ENCODE results near the gene GRP. TPM values are rescaled to one million over a fixed set of nuclear protein-coding genes. Genes with fewer than 3 reads are reported as not detected.

GRP gene
- total and polyA plus RNA-seq, 2 donors (not counting 3 experiments of a cell fraction or from before 2014, with no cell fraction given), result not detected

DNA sequence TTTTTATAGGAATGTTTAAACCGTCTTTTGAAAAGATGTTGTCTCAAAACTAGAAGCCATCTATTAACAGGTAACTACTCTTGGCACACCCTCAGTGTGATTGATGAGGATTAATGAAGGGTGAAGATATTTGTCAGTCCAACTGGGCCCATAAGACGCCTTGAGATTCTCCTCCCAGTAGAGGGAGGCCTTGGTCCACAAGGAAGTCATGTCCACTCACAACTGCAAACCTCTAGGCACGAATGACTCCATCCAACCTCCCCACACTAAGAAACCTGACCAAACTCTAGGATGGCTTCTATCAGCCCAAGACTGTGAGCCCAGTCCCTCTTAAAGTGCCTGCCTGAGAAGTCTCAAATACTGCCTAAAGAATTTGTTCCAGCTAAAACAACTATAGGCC lies 19.2 kb upstream of the GRP start:
- no peak overlapping the region for H2AFZ ChIP-seq (ENCODE audit: low read depth, low read length)
- H3K79me2 ChIP-seq (ENCODE audit: control insufficient read depth, insufficient read depth, low read length), result no peaks in the 10 kb centered on the region
- BruUV-seq (replicated peaks), result no TSS peak
- H3K27me3 ChIP-seq (ENCODE audit: control insufficient read depth in 2 of 2, insufficient read depth in 2 of 2, low read length in 2 of 2), result no peaks in the 10 kb centered on the region
- no peaks in the 10 kb centered on the region for H3K9me1 ChIP-seq (replicated peaks; ENCODE audit: control insufficient read depth, extremely low read depth, insufficient read depth, low read length)
- no peak overlapping the region for H3K27ac ChIP-seq (ENCODE audit: insufficient read depth, low read depth, low read length)
- intact Hi-C loops (cut with micrococcal nuclease) (no loop called here), dilution Hi-C loops (cut with MboI; ENCODE audit: extremely low pct_ligation_motif_present, low sequenced_read_pairs) (no loop called here)
- H4K20me1 ChIP-seq (replicated peaks; ENCODE audit: control insufficient read depth, extremely low read depth, insufficient read depth, low read length), result no peaks in the 10 kb centered on the region
- no peak overlapping the region for H3K4me2 ChIP-seq (ENCODE audit: insufficient read depth, low read length)
- TF ChIP-seq GATA2 (IDR thresholded peaks at IDR 0.05; ENCODE audit: insufficient read depth, insufficient read length, low read depth, low read length) (no peak), JUN (IDR thresholded peaks at IDR 0.05; ENCODE audit: borderline replicate concordance, insufficient read depth, insufficient read length, low read depth) (no peak), POLR2A (IDR thresholded peaks at IDR 0.05; ENCODE audit: low read depth, low read length) (no peak), EZH2 (IDR thresholded peaks at IDR 0.05; ENCODE audit: borderline replicate concordance, low read depth, low read length, severe bottlenecking) (no peak), MYC (IDR thresholded peaks at IDR 0.05; ENCODE audit: low read depth, low read length) (no peak), POLR2AphosphoS5 (IDR thresholded peaks at IDR 0.05; ENCODE audit: insufficient read depth, low read depth, low read length) (no peak), FOS (IDR thresholded peaks at IDR 0.05; ENCODE audit: borderline replicate concordance, insufficient read depth, low read length) (no peak), MAX (IDR thresholded peaks at IDR 0.05; ENCODE audit: insufficient read depth, insufficient read length) (no peak)
- TF ChIP-seq, protein P1, sequence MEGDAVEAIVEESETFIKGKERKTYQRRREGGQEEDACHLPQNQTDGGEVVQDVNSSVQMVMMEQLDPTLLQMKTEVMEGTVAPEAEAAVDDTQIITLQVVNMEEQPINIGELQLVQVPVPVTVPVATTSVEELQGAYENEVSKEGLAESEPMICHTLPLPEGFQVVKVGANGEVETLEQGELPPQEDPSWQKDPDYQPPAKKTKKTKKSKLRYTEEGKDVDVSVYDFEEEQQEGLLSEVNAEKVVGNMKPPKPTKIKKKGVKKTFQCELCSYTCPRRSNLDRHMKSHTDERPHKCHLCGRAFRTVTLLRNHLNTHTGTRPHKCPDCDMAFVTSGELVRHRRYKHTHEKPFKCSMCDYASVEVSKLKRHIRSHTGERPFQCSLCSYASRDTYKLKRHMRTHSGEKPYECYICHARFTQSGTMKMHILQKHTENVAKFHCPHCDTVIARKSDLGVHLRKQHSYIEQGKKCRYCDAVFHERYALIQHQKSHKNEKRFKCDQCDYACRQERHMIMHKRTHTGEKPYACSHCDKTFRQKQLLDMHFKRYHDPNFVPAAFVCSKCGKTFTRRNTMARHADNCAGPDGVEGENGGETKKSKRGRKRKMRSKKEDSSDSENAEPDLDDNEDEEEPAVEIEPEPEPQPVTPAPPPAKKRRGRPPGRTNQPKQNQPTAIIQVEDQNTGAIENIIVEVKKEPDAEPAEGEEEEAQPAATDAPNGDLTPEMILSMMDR (IDR thresholded peaks at IDR 0.05; ENCODE audit: extremely low read depth in 1 of 2, insufficient read depth in 1 of 2, low read depth in 1 of 2, low read length in 2 of 2), result no peak
- H3K36me3 ChIP-seq (ENCODE audit: control insufficient read depth in 2 of 2, extremely low read depth in 1 of 2, insufficient read depth in 2 of 2, low read length in 2 of 2), result no peaks in the 10 kb centered on the region
- no peaks in the 10 kb centered on the region for H3K9me3 ChIP-seq (replicated peaks; ENCODE audit: control insufficient read depth, insufficient read depth, low read length)
- ChIA-PET CTCF (no interaction called here), POLR2A (no interaction called here)
- H3K4me3 ChIP-seq (replicated peaks in 1 of 3; ENCODE audit: insufficient read depth in 1 of 3, low read depth in 1 of 3, low read length in 3 of 3), result no peak overlapping the region
- H3K9ac ChIP-seq (replicated peaks; ENCODE audit: extremely low read depth, insufficient read depth, low read length), result no peak overlapping the region
- no peak for DNase-seq (ENCODE audit: low read depth, low spot score)
- FAIRE-seq, result no peak
- no peaks in the 10 kb centered on the region for H3K4me1 ChIP-seq (ENCODE audit: control insufficient read depth, extremely low read depth, insufficient read depth, low read length)
